Measurements from ENCODE around the gene CAND1.

DNA sequence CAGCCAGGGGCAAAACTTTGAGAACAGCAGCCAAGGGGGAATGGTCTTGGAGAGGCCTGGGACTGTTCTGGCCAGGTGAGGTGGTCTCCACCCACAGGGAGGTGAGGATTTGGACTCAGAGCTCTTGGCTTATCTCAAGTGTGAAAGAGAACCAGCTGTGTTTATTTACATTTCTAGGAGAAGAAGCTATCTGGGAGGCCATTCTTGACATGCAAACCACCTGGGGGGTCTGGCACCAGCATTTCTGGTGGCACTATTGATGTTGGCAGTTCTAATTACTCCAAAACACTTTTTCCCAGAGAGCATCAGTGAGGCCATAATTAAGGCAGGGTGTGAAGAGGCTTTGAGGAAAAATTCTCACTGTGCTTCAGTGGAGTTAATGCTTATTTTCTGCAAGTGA lies 95.1 kb downstream of the CAND1 start:
- TF ChIP-seq POLR2A (IDR thresholded peaks at IDR 0.05; ENCODE audit: extremely low read depth, insufficient read length), result no peak
- no peak for TF ChIP-seq CTCF (IDR thresholded peaks at IDR 0.05; ENCODE audit: low read depth, low read length)
- TF ChIP-seq, protein P1, sequence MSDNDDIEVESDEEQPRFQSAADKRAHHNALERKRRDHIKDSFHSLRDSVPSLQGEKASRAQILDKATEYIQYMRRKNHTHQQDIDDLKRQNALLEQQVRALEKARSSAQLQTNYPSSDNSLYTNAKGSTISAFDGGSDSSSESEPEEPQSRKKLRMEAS (IDR thresholded peaks at IDR 0.05; ENCODE audit: low read depth, low read length), result no peak
- TF ChIP-seq MYC (IDR thresholded peaks at IDR 0.05; ENCODE audit: low read depth, low read length), result no peak
